ENCODE data around the gene TEX48.
A peak's percentile ranks its signal among the peaks of the same experiment; 100 is the strongest.

Gene TEX48

DNA sequence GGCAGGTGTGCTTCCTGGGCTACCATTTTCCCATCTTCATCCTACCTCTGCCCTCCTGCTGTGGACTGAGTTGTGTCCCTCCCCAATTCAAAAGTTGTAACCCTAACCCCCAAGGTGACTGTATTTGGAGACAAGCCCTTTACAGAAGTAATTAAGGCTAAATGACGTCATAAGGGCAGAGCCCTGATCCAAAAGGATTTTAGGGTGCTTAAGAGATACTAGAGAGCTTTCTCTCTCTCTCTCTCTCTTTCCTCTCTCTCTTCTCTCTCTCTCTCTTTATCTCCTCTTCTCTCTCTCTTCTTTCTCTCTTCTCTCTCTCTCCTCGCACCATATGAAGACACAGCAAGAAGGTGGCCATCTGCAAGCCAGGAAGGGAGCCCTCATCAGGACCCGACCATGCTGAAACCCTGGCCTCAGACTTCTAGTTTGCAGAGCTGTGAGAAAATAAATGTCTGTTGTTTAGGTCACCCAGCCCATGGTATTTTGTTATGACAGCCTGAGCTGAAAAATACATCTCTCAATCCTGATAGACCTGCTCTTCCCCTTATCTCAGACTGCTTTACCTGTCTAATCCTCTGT, 36.0 kb upstream of the TEX48 start:
- DNase-seq (ENCODE audit: low read depth): no peak
- TF ChIP-seq, protein P1, sequence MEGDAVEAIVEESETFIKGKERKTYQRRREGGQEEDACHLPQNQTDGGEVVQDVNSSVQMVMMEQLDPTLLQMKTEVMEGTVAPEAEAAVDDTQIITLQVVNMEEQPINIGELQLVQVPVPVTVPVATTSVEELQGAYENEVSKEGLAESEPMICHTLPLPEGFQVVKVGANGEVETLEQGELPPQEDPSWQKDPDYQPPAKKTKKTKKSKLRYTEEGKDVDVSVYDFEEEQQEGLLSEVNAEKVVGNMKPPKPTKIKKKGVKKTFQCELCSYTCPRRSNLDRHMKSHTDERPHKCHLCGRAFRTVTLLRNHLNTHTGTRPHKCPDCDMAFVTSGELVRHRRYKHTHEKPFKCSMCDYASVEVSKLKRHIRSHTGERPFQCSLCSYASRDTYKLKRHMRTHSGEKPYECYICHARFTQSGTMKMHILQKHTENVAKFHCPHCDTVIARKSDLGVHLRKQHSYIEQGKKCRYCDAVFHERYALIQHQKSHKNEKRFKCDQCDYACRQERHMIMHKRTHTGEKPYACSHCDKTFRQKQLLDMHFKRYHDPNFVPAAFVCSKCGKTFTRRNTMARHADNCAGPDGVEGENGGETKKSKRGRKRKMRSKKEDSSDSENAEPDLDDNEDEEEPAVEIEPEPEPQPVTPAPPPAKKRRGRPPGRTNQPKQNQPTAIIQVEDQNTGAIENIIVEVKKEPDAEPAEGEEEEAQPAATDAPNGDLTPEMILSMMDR (IDR thresholded peaks at IDR 0.05; ENCODE audit: low read depth, low read length, missing control alignments): no peak
- H3K4me3 ChIP-seq (ENCODE audit: low read depth, low read length): no peak overlapping the region

DNA sequence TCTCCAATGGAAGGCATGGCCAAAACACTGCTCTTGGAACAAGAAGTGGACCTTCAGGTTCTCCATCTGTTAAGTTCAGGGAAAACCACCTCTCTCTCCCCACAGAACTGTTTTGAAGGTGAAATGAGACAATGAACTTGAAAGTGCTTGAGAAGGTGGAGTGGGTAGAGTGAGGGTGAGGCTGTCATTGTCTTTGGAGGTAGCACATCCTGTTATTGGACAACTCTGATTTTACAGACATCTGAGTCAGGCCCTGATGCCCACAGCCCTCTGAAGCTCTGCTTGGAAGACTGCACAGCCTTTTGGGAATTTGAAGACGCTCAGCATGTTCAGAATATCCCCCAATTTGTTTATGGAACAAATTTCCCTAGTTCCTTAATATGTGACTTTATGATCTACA, 27.6 kb upstream of the TEX48 start:
- DNase-seq (ENCODE audit: low read depth): no peak
- TF ChIP-seq, protein P1 (IDR thresholded peaks at IDR 0.05; ENCODE audit: low read depth, low read length, missing control alignments): no peak

DNA sequence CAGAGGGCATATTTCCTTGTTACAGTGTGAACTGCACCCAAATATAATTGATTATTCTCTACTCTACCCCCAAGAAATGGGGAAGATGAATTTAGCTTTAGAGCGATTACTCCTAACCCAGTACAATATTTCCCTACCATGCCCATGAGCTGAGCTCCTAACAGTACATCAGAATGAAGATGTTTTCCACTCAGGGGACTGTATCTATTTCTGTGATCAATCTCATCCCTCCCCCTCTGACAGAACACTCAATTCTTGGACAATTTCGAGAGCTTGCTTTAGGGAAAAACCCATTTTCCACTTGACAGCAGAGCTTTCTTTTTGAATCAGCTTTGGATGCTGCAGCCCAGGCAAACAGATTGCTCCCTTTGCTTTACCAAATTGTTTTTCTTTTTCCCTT, 24.7 kb upstream of the TEX48 start:
- no peak for DNase-seq (ENCODE audit: low read depth)
- TF ChIP-seq, protein P1 (IDR thresholded peaks at IDR 0.05; ENCODE audit: low read depth, low read length, missing control alignments): no peak

More for the DNA sequence above, 27.6 kb upstream of the TEX48 start:
- no peak overlapping the region for H3K4me3 ChIP-seq (ENCODE audit: low read depth, low read length)

DNA sequence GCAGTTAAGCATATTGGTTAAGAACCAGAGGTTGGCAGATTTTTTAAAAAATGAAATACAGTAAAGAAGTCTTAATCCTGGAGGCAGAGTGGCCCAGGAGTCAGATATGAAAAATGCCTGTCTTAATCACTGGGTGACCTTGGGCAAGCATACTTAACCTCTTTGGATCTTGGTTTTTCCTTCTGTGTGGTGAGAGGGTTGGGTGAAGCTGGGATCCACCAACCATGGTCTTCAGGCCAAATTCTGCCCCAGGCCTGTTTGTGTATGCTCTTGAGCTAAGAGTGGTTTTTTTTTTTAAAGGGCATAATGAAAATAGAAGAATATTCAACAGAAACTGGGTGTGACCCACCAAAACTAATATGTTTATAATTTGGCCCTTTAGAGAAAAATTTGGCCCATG, 20.0 kb upstream of the TEX48 start:
- no peak overlapping the region for H3K4me3 ChIP-seq (ENCODE audit: low read depth, low read length)
- no peak for DNase-seq (ENCODE audit: low read depth)
- TF ChIP-seq, protein P1 (IDR thresholded peaks at IDR 0.05; ENCODE audit: low read depth, low read length, missing control alignments): no peak

More for the DNA sequence above, 24.7 kb upstream of the TEX48 start:
- no peak overlapping the region for H3K4me3 ChIP-seq (ENCODE audit: low read depth, low read length)

DNA sequence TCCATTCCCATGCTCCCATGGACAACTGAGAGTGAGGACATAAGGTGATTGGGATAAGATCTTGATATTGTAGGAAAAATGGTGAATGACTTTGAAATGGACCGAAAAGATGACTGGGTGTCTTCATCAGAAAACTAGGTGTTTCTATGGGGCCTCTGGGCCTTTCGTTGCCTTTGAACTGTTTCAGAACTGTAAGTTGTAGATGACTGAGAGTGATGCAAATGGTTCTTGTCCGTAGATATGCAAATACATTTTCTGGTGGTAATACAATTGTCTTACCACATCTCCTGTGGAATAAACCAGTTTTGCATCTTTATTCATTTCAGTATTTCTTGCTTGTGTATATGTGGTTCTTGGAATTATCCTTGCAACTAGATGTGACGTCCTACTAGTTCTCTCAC, 16.0 kb upstream of the TEX48 start:
- no peak for DNase-seq (ENCODE audit: low read depth)
- TF ChIP-seq, protein P1 (IDR thresholded peaks at IDR 0.05; ENCODE audit: low read depth, low read length, missing control alignments): no peak
- H3K4me3 ChIP-seq (ENCODE audit: low read depth, low read length): no peak overlapping the region

DNA sequence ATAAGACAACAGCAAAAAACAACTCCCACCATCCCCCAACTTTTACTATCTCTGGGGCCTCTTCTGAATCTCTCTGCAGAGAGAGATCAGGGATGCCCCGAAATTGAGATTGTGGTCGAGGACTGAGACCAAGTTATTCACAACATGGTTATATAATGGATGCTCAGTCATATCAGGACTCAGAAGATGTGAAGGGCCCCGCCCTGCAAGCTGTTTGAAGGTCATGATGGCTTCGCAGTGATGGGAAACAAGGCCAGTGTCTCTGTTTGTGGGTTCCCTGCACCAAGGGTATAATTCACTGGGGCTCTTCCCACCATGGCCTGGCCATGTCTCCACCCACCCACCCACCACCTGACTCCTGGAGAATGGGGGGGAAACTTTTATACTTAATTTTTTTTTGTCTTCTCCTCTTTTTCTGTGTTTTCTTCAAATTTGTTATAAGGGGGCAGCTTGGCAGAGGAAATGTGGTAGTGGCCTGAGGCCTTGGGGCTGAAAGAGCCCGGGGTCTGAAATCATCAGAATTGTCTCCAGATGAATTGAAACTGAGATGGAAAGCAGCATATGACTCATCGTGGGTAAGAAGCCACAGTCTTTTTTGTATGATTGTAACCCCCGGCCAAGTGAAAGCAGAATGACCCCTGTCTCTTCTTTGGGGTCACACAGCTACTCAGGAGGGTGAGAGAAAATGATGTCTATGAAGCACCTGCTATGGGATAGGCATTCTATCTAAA, 15.0 kb upstream of the TEX48 start:
- no peak overlapping the region for H3K4me3 ChIP-seq (ENCODE audit: low read depth, low read length)
- TF ChIP-seq, protein P1 (IDR thresholded peaks at IDR 0.05; ENCODE audit: low read depth, low read length, missing control alignments): no peak
- DNase-seq (ENCODE audit: low read depth): peak; percentile 65

DNA sequence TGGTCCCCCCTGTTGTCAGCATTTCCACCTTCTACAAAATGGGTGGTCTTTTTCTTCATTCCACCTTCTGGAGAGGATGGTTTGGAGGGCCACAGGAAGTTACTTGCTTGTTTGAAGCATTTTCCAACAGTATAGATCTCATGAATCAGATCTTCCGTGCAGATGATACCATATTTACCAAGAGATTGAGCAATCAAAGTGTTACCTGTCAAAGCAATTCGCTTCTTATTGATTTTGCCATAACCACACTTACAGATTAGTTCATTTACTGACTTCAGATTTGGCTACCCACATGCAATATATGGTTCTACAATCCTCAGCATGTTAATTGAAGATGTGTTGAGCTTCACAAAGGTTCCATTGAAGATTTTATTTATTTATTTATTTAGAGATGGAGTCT, 14.0 kb upstream of the TEX48 start:
- DNase-seq (ENCODE audit: low read depth): no peak
- no peak overlapping the region for H3K4me3 ChIP-seq (ENCODE audit: low read depth, low read length)
- TF ChIP-seq, protein P1 (IDR thresholded peaks at IDR 0.05; ENCODE audit: low read depth, low read length, missing control alignments): no peak
